HepG2 (cell line): ENCODE data around the gene FAM117A. TPM values are rescaled to one million over a fixed set of nuclear protein-coding genes. Genes with fewer than 3 reads are reported as not detected.

Experiments used
- CBX1 ChIP-seq: IDR thresholded peaks from one replicate; pipeline ENCODE4 v1.6.1; 2016; ENCODE audit warnings: antibody characterized with exemption, low read depth
- CHD4 ChIP-seq: fragments of 200-600 bp; sonication (generic); IDR thresholded peaks from 2 replicates; pipeline ENCODE4 v1.7.0; 2017; ENCODE audit warnings: mild to moderate bottlenecking, low read length, borderline replicate concordance
- CREB1 ChIP-seq, 2 experiments: fragments of 450-650 bp in 1 of 2; IDR thresholded peaks; 2 replicates each; pipeline ENCODE4 v1.6.1; 2016 to 2017; ENCODE audit warnings: control low read depth in 1 of 2, mild to moderate bottlenecking in 1 of 2, missing compliant biosample characterization in 1 of 2, missing genetic modification characterization in 1 of 2
- DMAP1 ChIP-seq: IDR thresholded peaks from 2 replicates; pipeline ENCODE4 v1.6.1; 2016
- E2F5 ChIP-seq: sonication (generic); formaldehyde crosslinking; conservative IDR thresholded peaks from 2 replicates; pipeline ENCODE4 v1.4.0; 2020; ENCODE audit warnings: missing genetic modification reagents
- ELK4 ChIP-seq: sonication (generic); formaldehyde crosslinking; IDR thresholded peaks from 2 replicates; pipeline ENCODE4 v1.9.0; 2021; ENCODE audit warnings: missing genetic modification reagents, borderline replicate concordance
- HOXA7 ChIP-seq: sonication (generic); formaldehyde crosslinking; IDR thresholded peaks from 2 replicates; pipeline ENCODE4 v1.8.1; 2022; ENCODE audit warnings: mild to moderate bottlenecking, missing genetic modification reagents, moderate library complexity
- MATR3 ChIP-seq: sonication (generic); formaldehyde crosslinking; IDR thresholded peaks from 2 replicates; pipeline ENCODE4 v1.4.0; 2020; ENCODE audit warnings: missing genetic modification reagents
- NR3C1 ChIP-seq: sonication (generic); formaldehyde crosslinking; IDR thresholded peaks from 2 replicates; pipeline ENCODE4 v1.4.0; 2020; ENCODE audit warnings: missing genetic modification reagents
- PBX3 ChIP-seq: sonication (generic); formaldehyde crosslinking; IDR thresholded peaks from 2 replicates; pipeline ENCODE4 v1.8.1; 2023; ENCODE audit warnings: missing genetic modification reagents, inconsistent platforms, borderline replicate concordance
- PHF5A ChIP-seq: IDR thresholded peaks from one replicate; pipeline ENCODE4 v1.6.1; 2018; ENCODE audit warnings: low read depth, missing genetic modification reagents; ENCODE audit not compliant: unreplicated experiment
- PITX1 ChIP-seq: sonication (generic); formaldehyde crosslinking; IDR thresholded peaks from 2 replicates; pipeline ENCODE4 v1.5.1; 2020; ENCODE audit warnings: mild to moderate bottlenecking, missing genetic modification reagents
- SMARCE1 ChIP-seq: fragments of 450-650 bp; IDR thresholded peaks from 2 replicates; pipeline ENCODE4 v1.6.1; 2017; ENCODE audit warnings: borderline replicate concordance
- SMYD3 ChIP-seq: sonication (generic); formaldehyde crosslinking; IDR thresholded peaks from 2 replicates; pipeline ENCODE4 v1.8.1; 2023; ENCODE audit warnings: mild to moderate bottlenecking, missing genetic modification reagents
- TEAD3 ChIP-seq: optimal IDR thresholded peaks from 2 replicates; pipeline ENCODE3; 2016; ENCODE audit warnings: borderline replicate concordance
- TSC22D2 ChIP-seq: sonication (generic); formaldehyde crosslinking; IDR thresholded peaks from 2 replicates; pipeline ENCODE4 v1.5.1; 2020; ENCODE audit warnings: missing genetic modification reagents, mild to moderate bottlenecking, borderline replicate concordance
- ZBTB33 ChIP-seq: sonication (generic); formaldehyde crosslinking; IDR thresholded peaks from 2 replicates; pipeline ENCODE4 v1.4.0; 2020; ENCODE audit warnings: missing genetic modification reagents
- ZBTB8A ChIP-seq: sonication (generic); formaldehyde crosslinking; IDR thresholded peaks from 2 replicates; pipeline ENCODE4 v1.4.0; 2020; ENCODE audit warnings: mild to moderate bottlenecking, low read depth, missing genetic modification reagents, borderline replicate concordance
- ZNF180 ChIP-seq: sonication (generic); formaldehyde crosslinking; IDR thresholded peaks from 2 replicates; pipeline ENCODE4 v1.4.0; 2020; ENCODE audit warnings: low read depth, missing genetic modification reagents, borderline replicate concordance
- ZNF615 ChIP-seq: sonication (generic); formaldehyde crosslinking; IDR thresholded peaks from 2 replicates; pipeline ENCODE4 v1.5.0; 2020; ENCODE audit warnings: mild to moderate bottlenecking, missing genetic modification reagents, borderline replicate concordance
- ZNF766 ChIP-seq: sonication (generic); formaldehyde crosslinking; IDR thresholded peaks from 2 replicates; pipeline ENCODE4 v1.5.0; 2020; ENCODE audit warnings: missing genetic modification reagents, borderline replicate concordance
- ZNF780A ChIP-seq: sonication (generic); formaldehyde crosslinking; IDR thresholded peaks from 2 replicates; pipeline ENCODE4 v1.8.0; 2022; ENCODE audit warnings: mild to moderate bottlenecking, missing genetic modification reagents, moderate library complexity
- ZNF792 ChIP-seq: IDR thresholded peaks from 2 replicates; pipeline ENCODE4 v1.6.1; 2016
- polyA plus RNA-seq, 8 experiments: library from polyadenylated mRNA; depleted of rRNA in 3 of 8; stranded (reverse) in 7 of 8; unstranded in 1 of 8; fragments of >200 nt; fragmentation: Illumina TruSeq in 4 of 8; extraction: Trizol in 4 of 8; gene quantifications; 2 replicates each; pipeline versions ENCODE4 v1.2.1 to v1.2.3, GENCODE V29; 2011 to 2016; ENCODE audit warnings: low read depth in 4 of 8, missing spikeins in 1 of 8, mixed read lengths in 1 of 8; ENCODE audit not compliant: insufficient read depth in 1 of 8
- total RNA-seq, 5 experiments: library from RNA; depleted of rRNA; stranded (reverse); fragments of >200 nt; fragmentation: Illumina TruSeq; extraction: Trizol; gene quantifications; 2 replicates each; pipeline ENCODE4 v1.2.3, GENCODE V29; 2016; ENCODE audit warnings: low read depth in 1 of 5

Gene FAM117A
- total and polyA plus RNA-seq, 2 of the 13 experiments (the other 11 are each of a cell fraction or from before 2014, with no cell fraction given) = 12.1 to 19.8 TPM

- peak; percentile 57; the same call in 1 of the 2 replicates for TF ChIP-seq ZBTB8A (CRISPR knock-in tag)
- no peak for TF ChIP-seq NR3C1 (CRISPR knock-in tag)
- TF ChIP-seq TSC22D2 (CRISPR knock-in tag) = peak; percentile 40; the same call in 1 of the 2 replicates
- no peak for TF ChIP-seq ZNF780A (CRISPR knock-in tag)
- TF ChIP-seq TEAD3 (CRISPR knock-in tag) = peak; percentile 75
- TF ChIP-seq HOXA7 (CRISPR knock-in tag) = no peak
- TF ChIP-seq ZNF615 (CRISPR knock-in tag) = no peak
- TF ChIP-seq SMARCE1 = no peak
- peak; percentile 33 for TF ChIP-seq ZBTB33 (CRISPR knock-in tag)
- peak; percentile 78 for TF ChIP-seq PITX1
- TF ChIP-seq SMYD3 (CRISPR knock-in tag) = no peak
- 0 out of 2 replicates have a peak, but pooled peaks have one; percentile 84 for TF ChIP-seq ZNF180 (CRISPR knock-in tag)
- TF ChIP-seq DMAP1 = peak; percentile 94
- TF ChIP-seq PBX3 = peak; percentile 75; the same call in 1 of the 2 replicates
- TF ChIP-seq E2F5 (CRISPR knock-in tag) = peak; percentile 88; the same call in 1 of the 2 replicates
- peak; percentile 74; the same call in 1 of the 2 replicates for TF ChIP-seq CHD4
- peak; percentile 97 for TF ChIP-seq CREB1 (IDR thresholded peaks at IDR 0.05)
- TF ChIP-seq CREB1 (CRISPR knock-in tag; IDR thresholded peaks at IDR 0.05) = peak; percentile 98
- TF ChIP-seq ZNF766 (CRISPR knock-in tag) = peak; percentile 82; the same call in 1 of the 2 replicates
- peak; percentile 58; the same call in 1 of the 2 replicates for TF ChIP-seq ZNF792 (CRISPR knock-in tag)
- TF ChIP-seq CBX1 = peak; percentile 60
- TF ChIP-seq MATR3 = no peak
- peak; percentile 91 for TF ChIP-seq PHF5A (CRISPR knock-in tag)
- no peak for TF ChIP-seq ELK4 (CRISPR knock-in tag)
Measured at GRCh38 chr17:49788478-49789242, 24.7 kb upstream of the FAM117A start, which contains the start of gene KAT7 (continued).
